Left lung (tissue), 10 donors: ENCODE measurements around the gene SNX3. TPM values are rescaled to one million over a fixed set of nuclear protein-coding genes. Genes with fewer than 3 reads are reported as not detected.
"Not testable (repeated sequence)": the region's sequence is repeated elsewhere in the genome, so short reads cannot be mapped to it uniquely, and the experiment has no call there.

Source experiments
- ATAC-seq: fragments of 200-7000 bp; cut with Tn5 transposase; one replicate; pipeline ENCODE4 v1.9.1; 2020; ENCODE audit warnings: moderate library complexity
- DNase-seq, 4 donors: peaks; one replicate each; pipeline ENCODE4 v3.0.0-alpha.2; 2013 to 2020
- H3K27ac ChIP-seq, 2 donors: fragments of 200-600 bp; sonication (generic) in 1 of 2; one replicate each; pipeline versions ENCODE4 v1.5.0 to v1.8.0; 2020 to 2021
- H3K27me3 ChIP-seq, 2 donors: fragments of 200-600 bp; sonication (generic) in 1 of 2; one replicate each; pipeline versions ENCODE4 v1.5.0 to v1.8.0; 2020 to 2021
- H3K36me3 ChIP-seq, 2 donors: fragments of 200-600 bp; sonication (generic) in 1 of 2; one replicate each; pipeline versions ENCODE4 v1.5.0 to v1.8.0; 2020 to 2021
- H3K4me1 ChIP-seq, 2 donors: fragments of 200-600 bp; one replicate each; pipeline ENCODE4 v1.8.0; 2021
- H3K4me3 ChIP-seq, 2 donors: fragments of 200-600 bp; sonication (generic) in 1 of 2; one replicate each; pipeline versions ENCODE4 v1.5.0 to v1.8.0; 2020 to 2021; ENCODE audit warnings: mild to moderate bottlenecking in 1 of 2
- H3K9me3 ChIP-seq, 2 donors: fragments of 200-600 bp; sonication (generic) in 1 of 2; one replicate each; pipeline versions ENCODE4 v1.5.0 to v1.8.0; 2020 to 2021
- CTCF ChIP-seq, 2 donors: fragments of 200-600 bp; sonication (generic) in 1 of 2; IDR thresholded peaks; one replicate each; pipeline versions ENCODE4 v1.5.0 to v1.8.0; 2021; ENCODE audit warnings: antibody characterized with exemption in 2 of 2
- intact Hi-C, 2 donors: fragments of 100-400 bp; cut with DNase I; formaldehyde crosslinking; loops; one replicate each; pipeline versions ENCODE4 v1.11.2 to v1.14.2; 2022
- polyA plus RNA-seq, 6 donors: library from polyadenylated mRNA; unstranded; fragments of 120-200 nt; gene quantifications; one replicate each; pipeline ENCODE4 v1.2.1, GENCODE V29; 2013; ENCODE audit not compliant: insufficient read length in 6 of 6
- total RNA-seq, 2 donors: library from RNA; stranded (reverse); fragmentation: NEBNext Ultra II Directional; extraction: Animal tissue kit (Norgen Biotek cat#: 25700); gene quantifications; one replicate each; pipeline ENCODE4 v1.2.1, GENCODE V29; 2021
- donor health status: DM: no; HTN: yes; CAD: no.
- donor health status: DM: no; HTN: no; CAD: no.

SNX3 gene
- total and polyA plus RNA-seq, 8 donors = 196 to 284 (median 232) TPM

DNA sequence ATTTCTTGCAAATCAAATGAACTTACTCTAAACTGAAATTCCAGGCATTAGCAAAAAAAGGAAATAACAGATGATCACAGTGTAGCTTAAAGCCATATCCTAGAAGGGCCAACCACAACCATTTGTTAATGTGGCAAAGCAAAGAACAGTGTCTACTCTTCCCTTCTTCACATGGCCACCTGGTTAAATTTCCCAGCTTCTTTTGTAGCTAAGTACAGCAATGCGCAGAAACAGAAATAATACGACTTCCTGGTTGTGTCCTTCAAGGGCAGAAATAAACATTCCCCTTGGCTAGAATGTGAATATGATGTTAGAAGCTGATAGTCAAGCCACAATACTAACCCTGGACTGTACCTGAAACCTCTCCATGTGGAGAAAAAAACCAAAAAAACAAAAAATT is 9.6 kb downstream of the SNX3 start:
- H3K27ac ChIP-seq = no peak overlapping the region
- peaks cover 3 to 86% of the 10 kb centered on the region in 2 donors for H3K4me1 ChIP-seq
- ATAC-seq (peak; percentile 18), DNase-seq (no peak)
- intact Hi-C loops = no loop called here
- peaks cover 0 to 4% of the 10 kb centered on the region in 2 donors for H3K36me3 ChIP-seq
- no peak for TF ChIP-seq CTCF (IDR thresholded peaks at IDR 0.05)
- no peak overlapping the region for H3K4me3 ChIP-seq
- H3K9me3 ChIP-seq = no peaks in the 10 kb centered on the region
- no peaks in the 10 kb centered on the region for H3K27me3 ChIP-seq

- H3K9me3 ChIP-seq = no peaks in the 10 kb centered on the region
Measured at GRCh38 chr6:108250240-108250866, 10.5 kb downstream of the SNX3 start.

DNA sequence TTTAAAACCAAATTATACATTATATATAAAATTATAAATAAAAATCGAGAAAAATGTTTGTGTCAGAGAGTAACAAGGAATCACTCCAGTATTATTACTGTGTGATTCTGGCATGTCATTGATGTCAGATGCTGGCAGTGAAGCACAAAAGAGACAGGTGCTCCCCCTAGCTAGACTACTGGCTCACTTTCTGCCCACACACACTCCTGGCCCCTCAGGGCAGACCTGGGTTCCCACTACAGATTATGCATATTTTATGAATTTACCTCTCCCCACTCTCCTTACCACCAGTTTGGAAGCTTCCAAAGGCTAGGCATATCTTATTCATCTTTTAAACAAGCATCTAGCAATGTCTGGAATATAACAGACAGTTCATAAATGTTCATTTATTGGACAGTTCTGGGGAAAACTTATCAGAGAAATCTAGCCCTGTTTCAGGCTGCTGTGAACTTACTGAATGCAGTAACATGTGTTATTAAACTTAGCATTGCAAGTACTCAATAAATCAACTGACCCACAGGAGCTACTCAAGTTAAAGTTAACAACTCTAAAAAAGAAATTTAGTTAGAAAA is 12.8 kb downstream of the SNX3 start:
- no peak for TF ChIP-seq CTCF (IDR thresholded peaks at IDR 0.05)
- H3K36me3 ChIP-seq = peaks cover 0 to 10% of the 10 kb centered on the region in 2 donors
- H3K4me1 ChIP-seq = peaks cover 3 to 54% of the 10 kb centered on the region in 2 donors
- DNase-seq (no peak), ATAC-seq (no peak)
- no peak overlapping the region for H3K27ac ChIP-seq
- no peaks in the 10 kb centered on the region for H3K27me3 ChIP-seq
- intact Hi-C loops = no loop called here
- no peak overlapping the region for H3K4me3 ChIP-seq
- H3K9me3 ChIP-seq = no peaks in the 10 kb centered on the region

More at GRCh38 chr6:108250240-108250866, 10.5 kb downstream of the SNX3 start:
- Histone ChIP-seq H3K27ac (no peak overlapping the region), H3K4me3 (no peak overlapping the region), H3K36me3 (peaks cover 0 to 5% of the 10 kb centered on the region in 2 donors), H3K27me3 (no peaks in the 10 kb centered on the region), H3K4me1 (peaks cover 3 to 77% of the 10 kb centered on the region in 2 donors)
- intact Hi-C loops = no loop called here
- DNase-seq (no peak), ATAC-seq (no peak)
- no peak for TF ChIP-seq CTCF (IDR thresholded peaks at IDR 0.05)

GRCh38 chr6:108245095-108245494 is 15.7 kb downstream of the SNX3 start:
- DNase-seq, intact Hi-C loops, H3K9me3 ChIP-seq, H3K27ac ChIP-seq, H3K4me3 ChIP-seq, ATAC-seq, H3K27me3 ChIP-seq: not testable (repeated sequence)
- Histone ChIP-seq H3K4me1 (peaks cover 0 to 35% of the 10 kb centered on the region in 2 donors), H3K36me3 (peaks cover 0 to 23% of the 10 kb centered on the region in 2 donors)

GRCh38 chr6:108243836-108244235 is 17.0 kb downstream of the SNX3 start:
- Histone ChIP-seq H3K27me3 (no peaks in the 10 kb centered on the region), H3K9me3 (no peaks in the 10 kb centered on the region), H3K27ac (no peak overlapping the region), H3K36me3 (peaks cover 0 to 31% of the 10 kb centered on the region in 2 donors), H3K4me1 (peaks cover 0 to 29% of the 10 kb centered on the region in 2 donors), H3K4me3 (no peak overlapping the region)
- ATAC-seq (no peak), DNase-seq (no peak)
- intact Hi-C loops = no loop called here
- no peak for TF ChIP-seq CTCF (IDR thresholded peaks at IDR 0.05)
